GM04504 (cell line): ENCODE results near the gene SLC6A6.
A peak's percentile ranks its signal among the peaks of the same experiment; 100 is the strongest.

Experiments
- DNase-seq: peaks from one replicate; pipeline ENCODE4 v3.0.0-alpha.2; 2012; ENCODE audit warnings: low read depth

The SLC6A6 gene

GRCh38 chr3:14454639-14455310 is 52.4 kb downstream of the SLC6A6 start:
- no peak for DNase-seq

- no peak for DNase-seq
Measured at GRCh38 chr3:14455571-14456317, 53.3 kb downstream of the SLC6A6 start.

GRCh38 chr3:14456794-14457193 is 54.4 kb downstream of the SLC6A6 start:
- no peak for DNase-seq

- no peak for DNase-seq
Measured at GRCh38 chr3:14457481-14457880, 55.1 kb downstream of the SLC6A6 start.

GRCh38 chr3:14457999-14458398 is 55.6 kb downstream of the SLC6A6 start:
- DNase-seq, result no peak

GRCh38 chr3:14458434-14459275 is 56.2 kb downstream of the SLC6A6 start:
- DNase-seq, result no peak

GRCh38 chr3:14459384-14459783 is 57.0 kb downstream of the SLC6A6 start:
- DNase-seq, result no peak

GRCh38 chr3:14459787-14460186 is 57.4 kb downstream of the SLC6A6 start:
- DNase-seq, result no peak

- DNase-seq, result peak; percentile 84
Measured at GRCh38 chr3:14460342-14461005, 58.1 kb downstream of the SLC6A6 start.

GRCh38 chr3:14461006-14461747 is 58.8 kb downstream of the SLC6A6 start:
- no peak for DNase-seq

GRCh38 chr3:14461748-14462324 is 59.4 kb downstream of the SLC6A6 start:
- no peak for DNase-seq

GRCh38 chr3:14462738-14463137 is 60.3 kb downstream of the SLC6A6 start:
- no peak for DNase-seq

GRCh38 chr3:14463330-14464140 is 61.1 kb downstream of the SLC6A6 start:
- no peak for DNase-seq

GRCh38 chr3:14464141-14464465 is 61.7 kb downstream of the SLC6A6 start:
- no peak for DNase-seq

- DNase-seq, result no peak
Measured at GRCh38 chr3:14464521-14464920, 62.1 kb downstream of the SLC6A6 start.

- no peak for DNase-seq
Measured at GRCh38 chr3:14465425-14465824, 63.0 kb downstream of the SLC6A6 start.

GRCh38 chr3:14466179-14466903 is 63.9 kb downstream of the SLC6A6 start:
- no peak for DNase-seq

GRCh38 chr3:14467814-14468620 is 65.6 kb downstream of the SLC6A6 start:
- DNase-seq, result no peak

GRCh38 chr3:14468621-14468981 is 66.2 kb downstream of the SLC6A6 start:
- DNase-seq, result no peak
